Spleen (tissue), 7 donors: Measurements from ENCODE around the gene CD180.

Source experiments
- CTCF ChIP-seq, 11 experiments: fragments of 200-600 bp in 7 of 11; fragments of 450-650 bp in 4 of 11; sonication (generic) in 4 of 11; IDR thresholded peaks in 8 of 11; conservative IDR thresholded peaks in 3 of 11; 1 replicate in 7 of 11; 2 replicates in 4 of 11; pipeline versions ENCODE4 v1.4.0 to v1.8.0; 2016 to 2021; ENCODE audit warnings: antibody characterized with exemption in 11 of 11, inconsistent platforms in 4 of 11, mild to moderate bottlenecking in 1 of 11
- POLR2A ChIP-seq, 3 donors: fragments of 450-650 bp; IDR thresholded peaks; one replicate each; pipeline ENCODE4 v1.5.1; 2017; ENCODE audit warnings: antibody characterized with exemption in 3 of 3, mild to moderate bottlenecking in 1 of 3
- POLR2AphosphoS5 ChIP-seq, 3 donors: sonication (generic); formaldehyde crosslinking; IDR thresholded peaks; one replicate each; pipeline ENCODE4 v1.5.1; 2017; ENCODE audit warnings: antibody characterized with exemption in 3 of 3
- donor health status: DM: no; HTN: no; CAD: no; lungs with moderate emphysema.
- donor health status: DM: no; HTN: no; CAD: no.
- donor health status: DM: no; HTN: no; CAD: no.

DNA sequence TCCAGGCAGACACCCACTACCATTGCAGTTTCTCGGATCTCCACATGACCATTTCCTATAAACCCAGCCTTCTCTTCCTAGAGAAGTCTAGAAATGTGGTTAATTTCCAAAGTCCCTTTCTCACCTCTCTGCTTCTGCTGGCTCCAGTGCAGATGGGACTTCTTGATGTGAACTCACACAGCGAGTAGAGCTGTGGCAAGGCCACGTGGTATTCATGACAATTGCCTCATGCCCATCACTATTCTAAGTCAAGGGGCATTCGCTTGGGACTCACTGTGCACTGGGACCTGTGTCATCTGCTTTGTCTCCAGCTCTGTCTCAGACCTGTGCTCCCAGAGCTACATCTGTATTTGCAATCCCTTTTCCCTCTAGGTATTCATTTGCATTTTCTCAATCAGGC is 6.2 kb downstream of the CD180 start:
- TF ChIP-seq CTCF (IDR thresholded peaks at IDR 0.05 in 8 of 11, conservative IDR thresholded peaks at IDR 0.05 in 3 of 11) (no peak), POLR2AphosphoS5 (IDR thresholded peaks at IDR 0.05) (no peak), POLR2A (IDR thresholded peaks at IDR 0.05) (no peak)
